ENCODE results near the gene FZD1. TPM values are rescaled to one million over a fixed set of nuclear protein-coding genes. Genes with fewer than 3 reads are reported as not detected.

FZD1 gene
- total RNA-seq, 1 donor from 2014 or later: 5.1 TPM

GRCh38 chr7:91263384-91264045 lies 718 bp upstream of the FZD1 start:
- Histone ChIP-seq H2AFZ (replicated peaks) (peak overlapping the region; percentile 86), H3K9ac (no peak overlapping the region), H4K20me1 (ENCODE audit: low read depth) (peaks cover 32% of the 10 kb centered on the region), H3K4me3 (peak overlapping the region; percentile 91), H3K27me3 (peaks cover 84% of the 10 kb centered on the region), H3K9me3 (ENCODE audit: low read depth) (no peaks in the 10 kb centered on the region), H3K79me2 (ENCODE audit: low read depth) (no peaks in the 10 kb centered on the region), H3K4me2 (peak overlapping the region; percentile 88), H3K4me1 (peaks cover 32% of the 10 kb centered on the region), H3K27ac (no peak overlapping the region), H3F3A (ENCODE audit: low read depth) (peaks cover 8% of the 10 kb centered on the region), H3K36me3 (no peaks in the 10 kb centered on the region)
- Mint-ChIP-seq H3K4me3 (peak overlapping the region; percentile 95), H3K4me1 (peaks cover 39% of the 10 kb centered on the region), H3K27ac (peak overlapping the region; percentile 92), H3K36me3 (peaks cover 7% of the 10 kb centered on the region), H3K9me3 (peaks cover 3% of the 10 kb centered on the region), H3K27me3 (ENCODE audit: insufficient read depth, low read depth) (peaks cover 16% of the 10 kb centered on the region)
- DNase-seq (ENCODE audit: low spot score): peak; percentile 76
- TF ChIP-seq CTCF (IDR thresholded peaks at IDR 0.05) (no peak), EZH2 (IDR thresholded peaks at IDR 0.05) (no peak), EZH2phosphoT487 (IDR thresholded peaks at IDR 0.05) (no peak)

- Histone ChIP-seq H3F3A (ENCODE audit: low read depth) (peaks cover 8% of the 10 kb centered on the region), H2AFZ (replicated peaks) (peak overlapping the region; percentile 85), H3K9me3 (ENCODE audit: low read depth) (no peaks in the 10 kb centered on the region), H3K27ac (no peak overlapping the region), H3K4me1 (peaks cover 32% of the 10 kb centered on the region), H4K20me1 (ENCODE audit: low read depth) (peaks cover 35% of the 10 kb centered on the region), H3K27me3 (peaks cover 93% of the 10 kb centered on the region), H3K36me3 (no peaks in the 10 kb centered on the region), H3K9ac (peak overlapping the region; percentile 32), H3K79me2 (ENCODE audit: low read depth) (no peaks in the 10 kb centered on the region), H3K4me2 (peak overlapping the region; percentile 86), H3K4me3 (peak overlapping the region; percentile 91)
- Mint-ChIP-seq H3K4me1 (peaks cover 45% of the 10 kb centered on the region), H3K27ac (peak overlapping the region; percentile 76), H3K36me3 (peaks cover 7% of the 10 kb centered on the region), H3K4me3 (peak overlapping the region; percentile 93), H3K9me3 (peaks cover 3% of the 10 kb centered on the region), H3K27me3 (ENCODE audit: insufficient read depth, low read depth) (peaks cover 14% of the 10 kb centered on the region)
- DNase-seq (ENCODE audit: low spot score): peak; percentile 62
- TF ChIP-seq EZH2phosphoT487 (IDR thresholded peaks at IDR 0.05): peak; percentile 54
- TF ChIP-seq EZH2 (IDR thresholded peaks at IDR 0.05): no peak
Observed at GRCh38 chr7:91264924-91265681, 870 bp downstream of the FZD1 start.

GRCh38 chr7:91265693-91266066 lies 1.4 kb downstream of the FZD1 start:
- no peak overlapping the region for H2AFZ ChIP-seq (replicated peaks)
- peak overlapping the region; percentile 86 for H3K4me2 ChIP-seq
- Mint-ChIP-seq H3K36me3 (peaks cover 7% of the 10 kb centered on the region), H3K4me3 (peak overlapping the region; percentile 93), H3K27ac (no peak overlapping the region), H3K4me1 (peaks cover 45% of the 10 kb centered on the region), H3K27me3 (ENCODE audit: insufficient read depth, low read depth) (peaks cover 12% of the 10 kb centered on the region), H3K9me3 (peaks cover 3% of the 10 kb centered on the region)
- no peaks in the 10 kb centered on the region for H3K79me2 ChIP-seq (ENCODE audit: low read depth)
- no peaks in the 10 kb centered on the region for H3K9me3 ChIP-seq (ENCODE audit: low read depth)
- peaks cover 8% of the 10 kb centered on the region for H3F3A ChIP-seq (ENCODE audit: low read depth)
- peak; percentile 18 for DNase-seq (ENCODE audit: low spot score)
- H3K27me3 ChIP-seq: peaks cover 93% of the 10 kb centered on the region
- peaks cover 35% of the 10 kb centered on the region for H4K20me1 ChIP-seq (ENCODE audit: low read depth)
- H3K9ac ChIP-seq: no peak overlapping the region
- H3K27ac ChIP-seq: no peak overlapping the region
- peak overlapping the region; percentile 91 for H3K4me3 ChIP-seq
- H3K36me3 ChIP-seq: no peaks in the 10 kb centered on the region
- H3K4me1 ChIP-seq: peaks cover 32% of the 10 kb centered on the region
- TF ChIP-seq EZH2 (IDR thresholded peaks at IDR 0.05) (peak; percentile 63), CTCF (IDR thresholded peaks at IDR 0.05) (no peak), EZH2phosphoT487 (IDR thresholded peaks at IDR 0.05) (peak; percentile 62)

All from neural progenitor cell (in vitro differentiated cells).